HepG2 (cell line): ENCODE measurements around the gene SURF2.

Experiments
- CTCF ChIP-seq: sonication (generic); formaldehyde crosslinking; IDR thresholded peaks from 2 replicates; pipeline ENCODE4 v1.5.0; 2020; ENCODE audit warnings: mild to moderate bottlenecking, missing genetic modification reagents, moderate library complexity
- FOXK2 ChIP-seq: fragments of 450-650 bp; IDR thresholded peaks from 2 replicates; pipeline ENCODE4 v1.6.1; 2016
- KDM4B ChIP-seq: sonication (generic); formaldehyde crosslinking; IDR thresholded peaks from 2 replicates; pipeline ENCODE4 v1.4.0; 2020; ENCODE audit warnings: missing genetic modification reagents

DNA sequence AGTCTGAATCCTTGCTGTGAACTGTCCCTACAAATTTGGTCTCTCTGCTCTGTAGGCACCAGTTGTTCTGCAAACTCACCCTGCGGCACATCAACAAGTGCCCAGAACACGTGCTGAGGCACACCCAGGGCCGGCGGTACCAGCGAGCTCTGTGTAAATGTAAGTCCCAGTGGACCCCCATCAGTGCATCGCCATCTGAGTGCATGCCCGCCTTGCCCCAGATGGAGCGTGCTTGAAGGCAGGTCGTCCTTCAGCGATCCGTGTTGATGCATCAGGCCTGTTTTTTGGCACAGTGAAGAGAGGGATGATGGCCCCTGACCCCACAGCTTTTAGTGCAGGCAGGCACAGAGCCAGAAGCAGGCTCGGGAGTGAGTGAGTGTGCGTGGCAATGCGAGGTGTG, 1.3 kb downstream of the SURF2 start:
- TF ChIP-seq KDM4B (CRISPR knock-in tag) (no peak), CTCF (CRISPR knock-in tag) (no peak), FOXK2 (no peak)
